Activated naive CD4-positive, alpha-beta T cell (primary cell): ENCODE results near the gene R3HDM2.
A peak's percentile ranks its signal among the peaks of the same experiment; 100 is the strongest.

Experiments used
- DNase-seq, 4 experiments: peaks; one replicate each; lab custom pipeline; 2025; lab: John Stamatoyannopoulos, UW

R3HDM2 gene

GRCh38 chr12:57229046-57229633, 201.7 kb downstream of the R3HDM2 start:
- no peak for DNase-seq

GRCh38 chr12:57227315-57228115, 203.3 kb downstream of the R3HDM2 start:
- no peak for DNase-seq

- no peak for DNase-seq
Observed at GRCh38 chr12:57226588-57227314, 204.1 kb downstream of the R3HDM2 start.

GRCh38 chr12:57225680-57226210, 205.1 kb downstream of the R3HDM2 start:
- no peak for DNase-seq

- DNase-seq: peak in 2 of 4 experiments; percentile 26 to 62
Observed at GRCh38 chr12:57224973-57225679, 205.7 kb downstream of the R3HDM2 start.

GRCh38 chr12:57224278-57224972, 206.4 kb downstream of the R3HDM2 start:
- no peak for DNase-seq

GRCh38 chr12:57223191-57224165, 207.4 kb downstream of the R3HDM2 start:
- DNase-seq: no peak

GRCh38 chr12:57222286-57223190, 208.3 kb downstream of the R3HDM2 start:
- no peak for DNase-seq

GRCh38 chr12:57221169-57221917, 209.5 kb downstream of the R3HDM2 start:
- DNase-seq: no peak

- no peak for DNase-seq
Observed at GRCh38 chr12:57220770-57221168, 210.1 kb downstream of the R3HDM2 start.

GRCh38 chr12:57219993-57220754, 210.7 kb downstream of the R3HDM2 start:
- DNase-seq: no peak

- no peak for DNase-seq
Observed at GRCh38 chr12:57219205-57219992, 211.4 kb downstream of the R3HDM2 start.

- DNase-seq: no peak
Observed at GRCh38 chr12:57218030-57218853, 212.6 kb downstream of the R3HDM2 start.

GRCh38 chr12:57216921-57217879, 213.6 kb downstream of the R3HDM2 start:
- no peak for DNase-seq
